Activated CD4-positive, alpha-beta memory T cell treated with anti-CD3 and anti-CD28 coated beads, Interleukin-2, amount 10 ng/mL, durations not matched to agents 7 days and 5 days (primary cell): ENCODE measurements around the gene ZNF273. TPM values are rescaled to one million over a fixed set of nuclear protein-coding genes. Genes with fewer than 3 reads are reported as not detected.
"Not testable (repeated sequence)": the region's sequence is repeated elsewhere in the genome, so short reads cannot be mapped to it uniquely, and the experiment has no call there.

Source experiments
- CTCF ChIA-PET: fragments of 350-600 bp; sonication (Branson Sonifier 250); formaldehyde crosslinking; loops from one replicate; lab custom pipeline; 2021; ENCODE audit warnings: antibody characterized with exemption, inconsistent platforms; lab: Charles Lee
- POLR2A ChIA-PET: fragments of 350-600 bp; sonication (Branson Sonifier 250); formaldehyde crosslinking; loops from one replicate; lab custom pipeline; 2021; ENCODE audit warnings: antibody characterized with exemption; lab: Charles Lee
- DNase-seq: peaks from one replicate; pipeline ENCODE4 v3.0.0-alpha.2; 2020
- H3K27ac Mint-ChIP-seq: one replicate; pipeline ENCODE4 v1.8.0; 2021; ENCODE audit warnings: mild to moderate bottlenecking, mixed read lengths
- H3K27me3 Mint-ChIP-seq: one replicate; pipeline ENCODE4 v1.8.0; 2021; ENCODE audit warnings: mixed read lengths
- H3K36me3 Mint-ChIP-seq: one replicate; pipeline ENCODE4 v1.8.0; 2021; ENCODE audit warnings: low read depth, mixed read lengths
- H3K4me1 Mint-ChIP-seq: one replicate; pipeline ENCODE4 v1.8.0; 2021; ENCODE audit warnings: mixed read lengths
- H3K4me3 Mint-ChIP-seq: one replicate; pipeline ENCODE4 v1.8.0; 2021; ENCODE audit warnings: mild to moderate bottlenecking, mixed read lengths
- H3K9me3 Mint-ChIP-seq: one replicate; pipeline ENCODE4 v1.8.0; 2021; ENCODE audit warnings: mixed read lengths
- total RNA-seq, 2 experiments: library from RNA; stranded (reverse); gene quantifications; one replicate each; pipeline ENCODE4 v1.2.3, GENCODE V29; 2021

Gene ZNF273
- 10 to 100 TPM in 1 of 2 experiments, 1 to 10 TPM in 1; 8.4 to 10.5 TPM for total RNA-seq

DNA sequence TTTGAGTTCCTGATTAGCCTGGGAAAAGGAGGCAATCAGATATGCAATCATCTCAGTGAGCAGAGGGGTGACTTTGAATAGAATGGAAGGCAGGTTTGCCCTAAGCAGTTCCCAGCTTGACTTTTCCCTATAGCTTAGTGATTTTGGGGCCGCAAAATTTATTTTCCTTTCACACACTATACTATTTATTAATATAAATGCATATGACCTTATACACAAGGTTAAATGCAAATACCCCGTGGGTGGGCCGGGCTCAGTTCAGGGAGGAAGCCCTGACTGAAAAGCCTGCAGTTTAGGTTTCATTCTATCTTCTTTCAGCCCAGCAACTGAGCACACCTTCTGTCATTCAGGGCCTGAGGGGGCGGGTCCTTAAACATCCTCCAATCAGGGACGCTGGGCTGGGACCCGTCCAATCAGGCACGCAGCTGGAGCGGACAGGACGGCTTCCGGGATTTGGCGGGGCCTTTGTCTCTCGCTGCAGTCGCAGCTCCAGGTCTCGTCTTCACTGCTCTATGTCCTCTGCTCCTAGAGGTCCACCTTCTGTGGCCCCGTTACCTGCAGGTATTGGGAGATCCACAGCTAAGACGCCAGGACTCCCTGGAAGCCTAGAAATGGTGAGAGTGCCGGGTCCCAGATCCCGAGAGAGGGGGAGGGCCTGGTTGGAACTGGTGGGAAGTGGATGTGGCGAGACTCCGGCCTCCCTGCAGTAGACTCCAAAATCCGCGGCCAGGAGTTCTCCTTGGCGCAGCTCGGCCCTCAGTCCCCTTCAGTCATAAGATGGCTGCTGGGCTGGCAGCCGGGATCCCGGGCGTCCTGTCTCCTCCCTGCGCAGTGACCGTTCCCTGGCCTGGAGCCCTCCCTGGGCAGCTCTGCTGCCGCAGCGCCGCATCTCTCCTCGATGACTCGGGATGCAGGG is at the start of gene ZNF273:
ZNF273 (plus strand) TSS at position 468 of the 916 bp plus-strand sequence; CDS start at position 513, 45 bp downstream.
- Mint-ChIP-seq H3K4me1 (peaks cover 46% of the 10 kb centered on the region), H3K9me3 (peaks cover 18% of the 10 kb centered on the region), H3K4me3 (peak within 1 kb of the TSS; percentile 94), H3K27ac (peak within 1 kb of the TSS; percentile 92), H3K36me3 (peaks cover 48% of the 10 kb centered on the region), H3K27me3 (no peaks in the 10 kb centered on the region)
- peak; percentile 94 for DNase-seq
- POLR2A ChIA-PET: interaction anchor here (0.7 to 2.7 kb wide), 14 partner anchors 11 to 977 kb away, joined by 3 to 36 read pairs (median 6); partner anchors contain the start of genes ERV3-1, ZNF107, ZNF138 and ZNF680
- CTCF ChIA-PET: interaction anchor here (1.3 kb wide), 1 partner anchor 236 kb away, joined by 3 read pairs; no protein-coding TSS in a partner anchor

GRCh38 chr7:64853679-64854078 is 49.4 kb upstream of the ZNF273 start:
- no peak for DNase-seq
- H3K9me3 Mint-ChIP-seq: peaks cover 7% of the 10 kb centered on the region
- CTCF ChIA-PET: no interaction called here
- H3K27me3 Mint-ChIP-seq: no peaks in the 10 kb centered on the region
- H3K36me3 Mint-ChIP-seq: no peaks in the 10 kb centered on the region
- no peak overlapping the region for H3K4me3 Mint-ChIP-seq
- no peak overlapping the region for H3K27ac Mint-ChIP-seq
- POLR2A ChIA-PET: no interaction called here
- no peaks in the 10 kb centered on the region for H3K4me1 Mint-ChIP-seq

GRCh38 chr7:64854969-64855368 is 48.1 kb upstream of the ZNF273 start:
- ChIA-PET CTCF (no interaction called here), POLR2A (no interaction called here)
- H3K4me1 Mint-ChIP-seq: no peaks in the 10 kb centered on the region
- no peaks in the 10 kb centered on the region for H3K27me3 Mint-ChIP-seq
- H3K9me3 Mint-ChIP-seq: peaks cover 2% of the 10 kb centered on the region
- H3K4me3 Mint-ChIP-seq: no peak overlapping the region
- DNase-seq: no peak
- no peak overlapping the region for H3K27ac Mint-ChIP-seq
- no peaks in the 10 kb centered on the region for H3K36me3 Mint-ChIP-seq

GRCh38 chr7:64863021-64863420 is 40.1 kb upstream of the ZNF273 start:
- Mint-ChIP-seq H3K27me3 (no peaks in the 10 kb centered on the region), H3K9me3 (peaks cover 10% of the 10 kb centered on the region), H3K27ac (no peak overlapping the region), H3K4me1 (no peaks in the 10 kb centered on the region), H3K36me3 (no peaks in the 10 kb centered on the region), H3K4me3 (no peak overlapping the region)
- no peak for DNase-seq
- ChIA-PET CTCF (no interaction called here), POLR2A (no interaction called here)

- H3K4me3 Mint-ChIP-seq, H3K36me3 Mint-ChIP-seq, H3K27ac Mint-ChIP-seq, H3K4me1 Mint-ChIP-seq, POLR2A ChIA-PET, DNase-seq, H3K27me3 Mint-ChIP-seq, CTCF ChIA-PET: not testable (repeated sequence)
- H3K9me3 Mint-ChIP-seq: peaks cover 10% of the 10 kb centered on the region
These were observed 39.5 kb upstream of the ZNF273 start for GRCh38 chr7:64863530-64863929.

GRCh38 chr7:64863969-64864368 is 39.1 kb upstream of the ZNF273 start:
- peak; percentile 3 for DNase-seq
- H3K36me3 Mint-ChIP-seq: no peaks in the 10 kb centered on the region
- H3K9me3 Mint-ChIP-seq: peaks cover 10% of the 10 kb centered on the region
- POLR2A ChIA-PET: no interaction called here
- no peak overlapping the region for H3K4me3 Mint-ChIP-seq
- H3K4me1 Mint-ChIP-seq: no peaks in the 10 kb centered on the region
- CTCF ChIA-PET: no interaction called here
- no peaks in the 10 kb centered on the region for H3K27me3 Mint-ChIP-seq
- H3K27ac Mint-ChIP-seq: no peak overlapping the region

GRCh38 chr7:64867863-64868440 is 35.1 kb upstream of the ZNF273 start:
- DNase-seq: peak; percentile 11
- H3K27me3 Mint-ChIP-seq: no peaks in the 10 kb centered on the region
- H3K27ac Mint-ChIP-seq: no peak overlapping the region
- no peaks in the 10 kb centered on the region for H3K36me3 Mint-ChIP-seq
- CTCF ChIA-PET: no interaction called here
- H3K4me1 Mint-ChIP-seq: no peaks in the 10 kb centered on the region
- peaks cover 11% of the 10 kb centered on the region for H3K9me3 Mint-ChIP-seq
- POLR2A ChIA-PET: no interaction called here
- no peak overlapping the region for H3K4me3 Mint-ChIP-seq

- Mint-ChIP-seq H3K4me1 (no peaks in the 10 kb centered on the region), H3K27ac (no peak overlapping the region), H3K36me3 (no peaks in the 10 kb centered on the region), H3K4me3 (no peak overlapping the region), H3K9me3 (peaks cover 10% of the 10 kb centered on the region), H3K27me3 (no peaks in the 10 kb centered on the region)
- CTCF ChIA-PET: no interaction called here
- POLR2A ChIA-PET: no interaction called here
- DNase-seq: no peak
These were observed 34.6 kb upstream of the ZNF273 start for GRCh38 chr7:64868499-64868898.

GRCh38 chr7:64869121-64869725 is 33.9 kb upstream of the ZNF273 start:
- DNase-seq: no peak

DNA sequence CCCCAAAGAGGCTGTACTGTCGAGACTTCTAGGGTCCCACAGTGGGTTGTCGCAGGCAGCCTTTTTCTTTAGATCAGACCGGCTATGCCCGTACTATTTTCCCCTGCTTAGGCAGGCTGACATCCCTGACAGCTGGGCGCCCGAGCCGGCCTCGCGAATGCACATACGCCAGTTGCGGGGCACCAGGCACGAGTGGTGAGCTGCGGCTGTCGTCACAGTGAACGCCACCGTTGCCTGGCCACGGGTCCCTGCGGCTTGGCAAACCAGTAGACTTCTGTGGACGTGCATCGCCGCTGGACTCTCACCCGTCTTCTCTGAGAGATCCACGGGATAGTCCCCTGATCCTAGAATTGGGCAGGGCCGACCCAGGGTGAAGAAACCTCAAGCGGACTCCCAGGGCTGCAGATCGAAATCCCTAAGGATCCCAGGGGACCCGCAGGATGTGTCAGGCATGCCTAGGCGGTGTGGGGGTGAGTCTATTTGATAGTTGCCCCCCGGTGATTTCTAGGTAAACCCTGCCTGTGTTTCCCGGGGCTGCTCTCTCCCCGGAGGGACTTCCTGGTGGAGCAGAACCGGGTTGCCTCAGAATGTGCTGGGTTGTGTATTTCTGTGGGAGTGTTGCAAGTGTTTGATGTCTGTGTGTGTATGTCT is 33.0 kb upstream of the ZNF273 start:
- H3K27me3 Mint-ChIP-seq: no peaks in the 10 kb centered on the region
- no peak overlapping the region for H3K4me3 Mint-ChIP-seq
- no peak overlapping the region for H3K27ac Mint-ChIP-seq
- peak; percentile 3 for DNase-seq
- H3K4me1 Mint-ChIP-seq: no peaks in the 10 kb centered on the region
- H3K36me3 Mint-ChIP-seq: no peaks in the 10 kb centered on the region
- ChIA-PET CTCF (no interaction called here), POLR2A (no interaction called here)
- peaks cover 10% of the 10 kb centered on the region for H3K9me3 Mint-ChIP-seq

More at GRCh38 chr7:64869121-64869725, 33.9 kb upstream of the ZNF273 start:
- POLR2A ChIA-PET: no interaction called here
- no peak overlapping the region for H3K4me3 Mint-ChIP-seq
- CTCF ChIA-PET: no interaction called here
- no peak overlapping the region for H3K27ac Mint-ChIP-seq
- peaks cover 8% of the 10 kb centered on the region for H3K9me3 Mint-ChIP-seq
- no peaks in the 10 kb centered on the region for H3K27me3 Mint-ChIP-seq
- no peaks in the 10 kb centered on the region for H3K4me1 Mint-ChIP-seq
- no peaks in the 10 kb centered on the region for H3K36me3 Mint-ChIP-seq

- H3K4me1 Mint-ChIP-seq: no peaks in the 10 kb centered on the region
- peaks cover 14% of the 10 kb centered on the region for H3K9me3 Mint-ChIP-seq
- no peaks in the 10 kb centered on the region for H3K36me3 Mint-ChIP-seq
- ChIA-PET CTCF (no interaction called here), POLR2A (no interaction called here)
- no peaks in the 10 kb centered on the region for H3K27me3 Mint-ChIP-seq
- no peak overlapping the region for H3K4me3 Mint-ChIP-seq
- no peak overlapping the region for H3K27ac Mint-ChIP-seq
- peak; percentile 3 for DNase-seq
These were observed 32.4 kb upstream of the ZNF273 start for GRCh38 chr7:64870656-64871055.

- Mint-ChIP-seq H3K4me1 (no peaks in the 10 kb centered on the region), H3K4me3 (no peak overlapping the region), H3K27ac (no peak overlapping the region), H3K9me3 (peaks cover 14% of the 10 kb centered on the region), H3K36me3 (no peaks in the 10 kb centered on the region), H3K27me3 (no peaks in the 10 kb centered on the region)
- POLR2A ChIA-PET: no interaction called here
- CTCF ChIA-PET: no interaction called here
- no peak for DNase-seq
These were observed 31.3 kb upstream of the ZNF273 start for GRCh38 chr7:64871761-64872160.
